Measurements from ENCODE around the gene RBM23.

DNA sequence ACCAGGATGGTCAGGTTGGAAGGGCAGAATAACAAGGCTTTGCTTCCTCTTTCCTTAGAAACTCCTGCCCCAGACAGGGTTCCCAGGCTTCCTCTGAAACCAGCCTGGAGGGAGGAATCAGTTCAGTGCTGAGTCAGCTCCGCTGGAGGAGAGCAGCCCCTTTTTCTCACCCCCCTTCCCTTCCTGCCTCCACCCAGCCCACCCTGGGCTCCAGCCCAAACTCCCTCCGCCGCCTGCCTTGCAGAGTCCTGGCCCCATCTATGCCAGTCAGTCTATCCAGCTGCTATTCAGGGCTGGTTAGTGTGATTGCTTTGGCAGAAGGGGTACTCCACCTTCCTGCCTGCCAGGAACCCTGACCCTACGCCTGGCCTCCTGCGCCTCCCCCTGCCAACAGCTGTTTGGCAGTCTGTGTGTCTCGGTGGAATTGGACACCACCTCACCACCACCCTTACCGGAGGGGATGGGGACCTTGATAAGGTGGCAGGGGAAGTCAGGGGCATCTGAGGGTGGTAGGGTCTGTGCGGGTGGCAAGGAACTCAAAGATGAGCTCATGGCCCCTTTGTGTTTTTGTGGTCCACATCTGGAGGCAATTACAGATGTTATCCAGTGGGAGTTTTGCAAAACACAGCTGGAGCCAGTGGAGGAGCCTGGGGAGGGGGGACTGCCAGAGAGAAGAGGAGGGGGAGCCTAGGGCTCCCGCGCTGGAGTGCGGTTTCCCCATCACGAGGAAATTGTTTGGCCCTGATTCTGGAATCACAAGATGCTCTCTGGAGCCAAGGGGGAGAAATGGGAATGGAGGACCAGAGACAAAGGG is 70.4 kb downstream of the RBM23 start:
- TF ChIP-seq, protein P1, sequence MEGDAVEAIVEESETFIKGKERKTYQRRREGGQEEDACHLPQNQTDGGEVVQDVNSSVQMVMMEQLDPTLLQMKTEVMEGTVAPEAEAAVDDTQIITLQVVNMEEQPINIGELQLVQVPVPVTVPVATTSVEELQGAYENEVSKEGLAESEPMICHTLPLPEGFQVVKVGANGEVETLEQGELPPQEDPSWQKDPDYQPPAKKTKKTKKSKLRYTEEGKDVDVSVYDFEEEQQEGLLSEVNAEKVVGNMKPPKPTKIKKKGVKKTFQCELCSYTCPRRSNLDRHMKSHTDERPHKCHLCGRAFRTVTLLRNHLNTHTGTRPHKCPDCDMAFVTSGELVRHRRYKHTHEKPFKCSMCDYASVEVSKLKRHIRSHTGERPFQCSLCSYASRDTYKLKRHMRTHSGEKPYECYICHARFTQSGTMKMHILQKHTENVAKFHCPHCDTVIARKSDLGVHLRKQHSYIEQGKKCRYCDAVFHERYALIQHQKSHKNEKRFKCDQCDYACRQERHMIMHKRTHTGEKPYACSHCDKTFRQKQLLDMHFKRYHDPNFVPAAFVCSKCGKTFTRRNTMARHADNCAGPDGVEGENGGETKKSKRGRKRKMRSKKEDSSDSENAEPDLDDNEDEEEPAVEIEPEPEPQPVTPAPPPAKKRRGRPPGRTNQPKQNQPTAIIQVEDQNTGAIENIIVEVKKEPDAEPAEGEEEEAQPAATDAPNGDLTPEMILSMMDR (IDR thresholded peaks at IDR 0.05): no peak
- no peak for TF ChIP-seq POLR2A (IDR thresholded peaks at IDR 0.05)
